ENCODE measurements around the gene MEI1.

Gene MEI1

GRCh38 chr22:41746567-41747400, 47.5 kb downstream of the MEI1 start:
- DNase-seq, result peak; percentile 71

DNA sequence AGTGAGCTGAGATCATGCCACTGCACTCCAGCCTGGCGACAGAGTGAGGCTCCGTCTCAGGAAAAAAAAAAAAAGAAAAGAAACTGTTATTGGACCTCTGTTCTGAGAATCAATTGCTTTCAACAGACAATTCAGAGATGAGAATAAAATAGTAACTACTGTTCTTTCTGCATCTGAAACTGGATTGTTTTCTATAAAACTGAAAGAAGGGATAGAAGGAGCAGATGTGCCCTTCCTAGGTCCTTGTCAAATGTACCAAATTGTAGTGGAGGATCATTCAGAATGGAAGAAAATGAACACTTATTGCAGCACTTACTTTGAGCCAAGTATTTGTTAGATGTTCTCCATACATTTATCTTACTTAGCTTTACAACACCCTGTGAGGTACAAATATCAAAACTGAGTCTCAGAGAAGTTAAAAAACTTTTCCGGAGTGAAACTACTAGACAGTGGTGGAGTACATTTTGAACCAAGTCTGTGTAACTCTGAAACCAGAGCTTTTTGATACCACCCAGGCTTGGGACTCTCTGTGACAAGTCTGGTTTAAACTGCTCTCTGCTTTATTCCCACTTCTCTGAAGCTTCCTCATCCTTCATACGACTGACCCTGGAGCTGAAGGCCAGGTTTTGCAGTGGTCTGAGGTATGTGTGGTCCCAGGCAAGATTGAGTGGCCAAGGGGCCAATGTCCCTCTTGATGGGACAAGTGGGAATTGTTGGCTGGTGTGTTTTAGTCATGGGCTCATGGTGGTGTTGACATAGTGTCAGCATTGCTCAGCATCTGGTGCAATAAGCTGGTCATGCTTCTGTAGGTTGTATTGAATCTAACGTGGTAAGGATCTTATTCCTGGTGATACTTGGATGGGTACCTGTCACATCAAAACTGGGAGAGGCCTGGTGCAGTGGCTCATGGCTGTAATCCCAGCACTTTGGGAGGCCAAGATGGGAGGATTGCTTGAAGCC, 53.0 kb downstream of the MEI1 start:
- DNase-seq, result no peak

DNA sequence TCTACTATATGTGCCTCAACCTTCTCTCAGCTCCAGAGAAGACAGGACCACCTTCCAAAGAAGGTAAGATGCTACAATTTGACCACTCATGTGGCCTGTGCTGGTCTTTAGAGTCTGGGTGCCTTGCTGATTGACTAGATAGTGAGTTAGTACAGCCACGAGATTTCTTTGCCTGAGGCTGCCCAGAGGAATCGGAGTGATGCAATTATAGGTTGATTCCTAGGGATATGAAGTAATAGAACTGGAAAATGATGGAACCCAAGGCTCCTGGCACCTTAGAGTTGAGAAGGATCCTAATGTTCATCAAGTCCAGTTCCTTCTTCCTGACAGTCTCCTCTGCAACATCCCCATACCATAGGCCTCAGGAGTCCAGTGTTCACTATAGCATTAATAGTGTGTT, 54.7 kb downstream of the MEI1 start:
- no peak for DNase-seq

DNA sequence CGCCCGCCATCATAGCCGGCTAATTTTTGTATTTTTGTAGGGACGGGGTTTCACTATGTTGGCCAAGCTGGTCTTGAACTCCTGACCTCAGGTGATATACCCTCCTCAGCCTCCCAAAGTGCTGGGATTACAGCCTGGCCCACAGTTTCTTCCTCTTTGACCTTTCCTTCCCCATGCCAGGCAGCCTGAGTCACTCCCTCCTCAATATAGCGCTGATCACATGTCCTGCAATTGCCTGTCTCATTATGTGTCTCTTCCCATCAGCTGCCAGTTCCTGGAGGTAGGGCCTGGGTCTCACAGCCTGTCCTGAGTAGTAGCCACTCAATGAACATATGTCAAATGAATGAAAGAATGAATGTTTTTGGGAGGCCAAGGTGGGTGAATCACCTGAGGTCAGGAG, 58.2 kb downstream of the MEI1 start:
- DNase-seq, result no peak

GRCh38 chr22:41758231-41758630, 58.9 kb downstream of the MEI1 start:
- no peak for DNase-seq

- peak; percentile 39 for DNase-seq
Measured at GRCh38 chr22:41762980-41763779, 63.9 kb downstream of the MEI1 start.

GRCh38 chr22:41766476-41766875, 67.2 kb downstream of the MEI1 start:
- no peak for DNase-seq

GRCh38 chr22:41768430-41768829, 69.1 kb downstream of the MEI1 start:
- no peak for DNase-seq

DNA sequence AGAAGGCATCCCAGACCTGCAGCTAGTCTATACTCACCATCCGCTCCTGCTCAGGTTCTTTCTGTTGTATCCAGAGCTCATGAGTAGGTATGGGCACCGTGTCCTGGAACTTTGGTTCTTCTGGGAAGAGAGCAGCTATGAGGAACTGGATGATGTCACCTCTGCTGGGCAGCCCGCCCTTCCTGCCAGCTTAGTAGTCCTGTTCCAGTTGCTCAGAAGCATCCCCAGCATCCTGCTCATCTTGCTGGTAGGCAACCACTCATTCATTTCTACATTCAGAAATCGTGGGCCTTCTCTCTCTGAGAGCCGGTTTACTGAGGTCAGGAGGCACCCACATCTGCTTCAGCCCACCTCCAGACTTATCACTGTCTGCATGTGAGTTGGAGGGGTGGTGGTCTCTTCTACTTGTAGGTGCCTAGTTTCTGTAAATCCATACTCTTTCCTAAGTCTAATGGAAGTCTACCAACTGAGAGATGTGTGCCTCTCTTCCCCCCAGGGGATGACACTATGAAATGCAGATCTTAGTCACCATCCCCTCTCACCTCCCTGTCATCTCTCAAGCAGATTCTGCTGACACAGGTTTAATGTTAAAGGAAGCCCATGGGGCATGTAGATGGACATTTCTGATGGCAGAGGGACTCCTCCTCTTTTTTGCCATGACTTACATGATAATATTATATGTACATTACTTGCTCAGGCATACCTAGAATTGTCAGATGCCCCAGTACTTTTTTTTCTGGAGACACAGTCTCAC, 71.6 kb downstream of the MEI1 start:
- no peak for DNase-seq

DNA sequence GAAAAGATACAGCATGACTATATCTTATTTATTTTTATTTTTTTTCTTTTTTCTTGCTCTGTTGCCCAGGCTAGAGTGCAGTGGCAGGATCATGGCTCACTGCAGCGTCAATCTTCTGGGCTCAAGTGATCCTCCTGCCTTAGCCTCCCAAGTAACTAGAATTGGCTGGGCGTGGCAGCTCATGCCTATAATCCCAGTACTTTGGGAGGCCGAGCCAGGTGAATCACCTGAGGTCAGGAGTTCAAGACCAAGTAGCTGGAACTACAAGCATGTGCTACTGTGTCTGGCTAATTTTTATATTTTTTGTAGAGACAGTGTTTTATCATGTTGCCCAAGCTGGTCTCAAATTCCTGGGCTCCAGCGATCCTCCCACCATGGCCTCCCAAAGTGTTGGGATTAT, 72.9 kb downstream of the MEI1 start:
- no peak for DNase-seq

DNA sequence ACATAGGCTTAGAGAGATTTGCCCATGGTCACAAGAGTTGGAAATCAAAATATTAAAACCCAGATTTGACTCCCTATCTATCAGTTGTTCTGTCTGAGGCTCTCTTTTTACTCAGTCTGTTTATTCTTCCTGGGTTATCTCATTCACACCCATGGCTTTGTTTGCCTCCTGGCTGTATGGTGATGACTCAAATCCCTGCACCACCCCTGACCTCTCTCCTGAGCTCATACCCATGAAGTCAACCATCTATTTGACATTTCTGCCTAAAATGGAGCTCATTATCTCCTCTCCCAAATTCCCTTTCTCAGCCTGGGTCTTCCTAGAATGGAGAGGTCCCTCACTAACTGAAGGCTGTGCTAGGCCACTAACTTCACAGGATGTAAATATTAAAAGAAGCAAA, 73.3 kb downstream of the MEI1 start:
- no peak for DNase-seq

- no peak for DNase-seq
Measured at GRCh38 chr22:41775338-41775737, 76.0 kb downstream of the MEI1 start.

GRCh38 chr22:41775976-41776375, 76.7 kb downstream of the MEI1 start:
- no peak for DNase-seq

DNA sequence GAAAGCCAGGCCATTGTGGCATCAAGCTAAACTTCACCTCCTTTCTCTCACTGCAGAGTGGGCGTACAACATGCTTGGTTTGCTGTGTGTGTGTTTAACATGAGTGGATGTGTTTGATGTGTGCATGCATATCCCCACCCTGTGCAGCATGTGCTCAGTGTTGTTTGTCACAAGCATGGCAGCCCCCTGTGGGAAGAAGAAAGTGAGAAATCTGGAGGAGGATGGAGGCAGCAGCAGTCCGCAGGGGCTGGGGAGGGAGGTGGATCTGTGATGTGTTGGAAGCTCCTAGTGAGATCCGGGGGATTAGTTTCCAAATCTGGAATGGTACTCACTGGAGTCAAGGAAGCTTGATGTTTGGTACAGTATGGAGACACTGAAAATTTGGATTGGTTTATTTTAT, 77.1 kb downstream of the MEI1 start:
- no peak for DNase-seq

DNA sequence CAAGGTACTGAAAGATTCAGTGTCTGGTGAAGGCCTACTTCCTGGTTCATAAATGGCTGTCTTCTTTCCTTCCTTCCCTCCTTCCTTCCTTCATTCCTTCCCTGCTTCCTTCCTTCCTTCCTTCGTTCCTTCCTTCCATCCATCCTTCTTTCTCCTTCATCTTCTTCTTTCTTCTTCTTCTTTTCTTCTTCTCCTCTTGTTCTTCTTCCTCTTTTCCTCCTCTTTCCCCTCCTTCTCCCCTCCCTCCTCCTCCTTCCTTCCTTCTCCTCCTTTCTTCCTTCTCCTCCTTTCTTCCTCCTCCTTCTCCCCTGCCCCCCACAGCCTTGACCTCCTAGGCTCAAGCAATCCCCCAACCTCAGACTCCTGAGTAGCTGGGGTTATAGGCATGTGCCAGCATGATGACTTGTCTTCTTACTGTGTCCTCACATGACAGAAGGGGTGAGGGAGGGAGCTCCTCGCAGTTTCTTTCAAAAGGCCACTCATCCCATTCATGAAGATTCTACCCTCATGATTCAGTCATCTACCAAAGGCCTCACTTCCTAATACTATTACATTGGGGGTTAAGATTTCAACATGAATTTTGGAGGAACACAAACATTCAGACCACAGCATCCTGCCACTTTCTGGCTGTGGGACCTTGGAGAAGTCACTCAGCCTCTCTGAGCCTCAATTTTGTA, 78.6 kb downstream of the MEI1 start:
- DNase-seq, result no peak

- DNase-seq, result no peak
Measured at GRCh38 chr22:41779929-41780505, 80.7 kb downstream of the MEI1 start.

DNA sequence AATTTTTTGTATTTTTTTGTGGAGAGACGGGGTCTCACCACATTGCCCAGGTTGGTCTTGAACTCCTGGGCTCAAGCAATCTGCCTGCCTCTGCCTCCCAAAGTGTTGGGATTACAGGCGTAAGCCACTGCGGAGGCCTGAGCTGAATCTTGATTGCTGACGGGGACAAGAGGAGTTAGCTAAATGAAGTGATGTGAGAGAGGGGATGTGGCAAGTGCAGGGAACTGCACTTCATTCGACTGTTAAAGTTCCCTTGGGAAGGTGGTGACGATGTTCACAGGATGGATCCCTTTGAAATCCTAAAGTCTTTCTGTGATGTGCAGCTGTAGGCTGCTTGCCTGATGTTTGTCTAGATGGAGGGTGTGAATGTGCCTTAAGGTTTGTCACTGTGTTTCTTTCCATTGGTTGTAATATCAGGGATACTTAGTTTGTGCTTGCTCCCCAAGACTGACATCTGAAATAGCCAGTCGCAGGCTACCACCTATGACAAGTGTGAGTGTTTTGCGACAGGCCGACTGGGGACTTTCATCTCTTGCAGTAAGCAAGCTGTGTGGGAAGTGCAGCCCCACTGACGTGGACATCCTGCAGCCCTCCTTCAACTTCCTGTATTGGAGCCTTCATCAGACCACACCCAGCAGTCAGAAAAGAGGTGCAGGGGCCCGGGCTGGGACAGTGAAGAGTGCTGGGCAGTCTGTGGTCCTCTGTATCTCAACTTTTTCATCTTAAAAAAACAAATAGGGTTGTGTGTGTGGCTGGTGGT, 81.6 kb downstream of the MEI1 start:
- peak; percentile 96 for DNase-seq

GRCh38 chr22:41781507-41781906, 82.2 kb downstream of the MEI1 start:
- no peak for DNase-seq

DNA sequence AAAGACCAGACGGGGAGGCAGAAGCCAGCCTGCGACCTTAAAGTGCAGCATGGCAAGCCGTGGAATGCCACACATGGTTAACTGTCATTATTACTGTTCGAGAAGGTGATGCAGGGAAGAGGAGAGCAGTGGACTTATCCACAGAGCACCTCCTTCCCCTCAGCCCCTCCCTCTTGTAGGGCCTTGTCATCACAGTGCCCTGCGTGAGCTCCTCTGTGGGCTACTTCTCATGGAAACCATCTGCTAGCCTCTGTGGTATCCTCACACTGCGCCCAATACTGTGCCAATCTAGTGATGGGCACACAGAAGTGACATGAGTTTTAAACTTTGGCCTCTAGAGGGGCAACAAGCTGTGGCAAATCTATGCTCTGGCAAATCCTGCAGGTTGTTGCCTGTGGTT, 83.0 kb downstream of the MEI1 start:
- peak; percentile 54 for DNase-seq

DNA sequence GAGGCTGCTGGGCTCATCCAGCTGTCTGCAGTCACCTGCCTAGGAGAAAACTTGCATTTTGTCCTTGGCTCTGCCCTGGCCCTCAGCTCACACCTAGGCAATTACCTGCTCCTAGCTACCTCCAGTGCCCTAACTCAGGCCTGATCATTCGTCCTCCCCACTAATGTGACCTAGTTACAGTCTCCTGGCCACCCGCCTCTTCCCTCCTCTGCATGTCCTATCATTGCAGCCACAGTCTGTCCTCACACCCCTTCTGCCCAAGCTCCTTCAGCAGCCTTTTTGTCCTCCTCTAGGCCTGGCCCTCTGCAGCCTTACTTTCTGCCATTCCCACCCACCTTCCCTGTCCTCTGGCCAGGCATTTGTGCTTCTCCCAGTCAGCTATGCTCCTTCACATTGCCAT, 83.4 kb downstream of the MEI1 start:
- DNase-seq, result no peak

- DNase-seq, result no peak
Measured at GRCh38 chr22:41787331-41787730, 88.0 kb downstream of the MEI1 start.

Data from CD4-positive, alpha-beta T cell treated with Interleukin-21 for 1 hour (primary cell).